Activated naive CD4-positive, alpha-beta T cell treated with anti-CD3 and anti-CD28 coated beads, Interleukin-2, amount 10 ng/mL, durations not matched to agents 7 days and 5 days (primary cell): Measurements from ENCODE around the gene TMEM139.

Source experiments
- CTCF ChIA-PET: fragments of 350-600 bp; sonication (Branson Sonifier 250); formaldehyde crosslinking; loops from one replicate; lab custom pipeline; 2021; ENCODE audit warnings: antibody characterized with exemption; lab: Charles Lee
- DNase-seq: peaks from one replicate; pipeline ENCODE4 v3.0.0-alpha.2; 2020
- H3K27ac Mint-ChIP-seq: one replicate; pipeline ENCODE4 v1.8.0; 2021; ENCODE audit warnings: mild to moderate bottlenecking, moderate library complexity, mixed read lengths
- H3K27me3 Mint-ChIP-seq: one replicate; pipeline ENCODE4 v1.8.0; 2021; ENCODE audit warnings: mild to moderate bottlenecking, mixed read lengths
- H3K36me3 Mint-ChIP-seq: one replicate; pipeline ENCODE4 v1.8.0; 2021; ENCODE audit warnings: mixed read lengths
- H3K4me1 Mint-ChIP-seq: one replicate; pipeline ENCODE4 v1.8.0; 2021; ENCODE audit warnings: mixed read lengths
- H3K4me3 Mint-ChIP-seq: one replicate; pipeline ENCODE4 v1.8.0; 2021; ENCODE audit warnings: mild to moderate bottlenecking, moderate library complexity, mixed read lengths
- H3K9me3 Mint-ChIP-seq: one replicate; pipeline ENCODE4 v1.8.0; 2021; ENCODE audit warnings: mixed read lengths

TMEM139 gene

DNA sequence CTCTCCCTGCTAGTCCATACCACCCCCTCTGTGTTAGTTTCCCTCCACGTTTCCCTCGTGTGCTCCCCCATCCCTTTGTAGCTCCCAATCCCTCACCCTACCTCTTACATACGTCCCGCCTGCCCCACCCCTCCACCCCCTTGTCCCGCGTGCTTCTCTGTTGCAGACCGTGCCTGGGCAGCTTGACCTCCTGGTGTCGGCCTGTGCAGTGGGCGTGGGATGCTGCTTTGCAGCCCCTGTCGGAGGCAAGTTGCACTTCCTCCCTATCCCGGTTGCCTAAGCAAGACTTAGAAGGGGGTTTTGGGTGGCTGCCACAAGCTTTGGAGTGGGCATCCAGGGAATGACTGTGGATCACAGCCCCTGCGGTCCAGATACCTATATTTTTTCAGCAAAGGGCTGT lies 38.9 kb downstream of the TMEM139 start:
- H3K27ac Mint-ChIP-seq = no peak overlapping the region
- CTCF ChIA-PET = no interaction called here
- H3K27me3 Mint-ChIP-seq = peaks cover 33% of the 10 kb centered on the region
- DNase-seq = no peak
- no peaks in the 10 kb centered on the region for H3K36me3 Mint-ChIP-seq
- no peaks in the 10 kb centered on the region for H3K9me3 Mint-ChIP-seq
- peaks cover 21% of the 10 kb centered on the region for H3K4me1 Mint-ChIP-seq
- H3K4me3 Mint-ChIP-seq = no peak overlapping the region

DNA sequence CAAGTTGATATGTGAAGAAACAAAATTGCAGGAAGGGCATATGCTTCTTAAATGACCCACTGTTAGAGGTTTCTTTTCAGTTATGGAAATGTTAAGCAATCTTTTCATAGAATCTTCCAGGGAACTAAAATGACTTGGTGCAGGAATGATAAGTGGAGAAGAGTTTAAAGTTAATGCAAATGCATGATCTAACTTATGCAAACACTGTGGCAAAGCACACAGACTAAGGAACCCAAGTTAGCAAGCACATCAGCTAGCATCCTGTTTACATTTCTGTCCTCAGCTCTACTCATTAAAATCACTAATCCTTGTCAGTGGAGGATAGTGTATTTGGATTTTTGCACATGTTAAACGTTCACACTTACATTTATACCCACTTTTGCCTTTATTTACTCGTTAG lies 40.5 kb downstream of the TMEM139 start:
- Mint-ChIP-seq H3K36me3 (no peaks in the 10 kb centered on the region), H3K4me1 (peaks cover 21% of the 10 kb centered on the region), H3K9me3 (no peaks in the 10 kb centered on the region), H3K27me3 (peaks cover 19% of the 10 kb centered on the region), H3K4me3 (no peak overlapping the region), H3K27ac (peak overlapping the region; percentile 77)
- CTCF ChIA-PET = interaction anchor here (0.9 to 1.5 kb wide), 4 partner anchors 12 to 85 kb away, joined by 3 to 6 read pairs (median 4); no protein-coding TSS in a partner anchor
- DNase-seq = no peak

DNA sequence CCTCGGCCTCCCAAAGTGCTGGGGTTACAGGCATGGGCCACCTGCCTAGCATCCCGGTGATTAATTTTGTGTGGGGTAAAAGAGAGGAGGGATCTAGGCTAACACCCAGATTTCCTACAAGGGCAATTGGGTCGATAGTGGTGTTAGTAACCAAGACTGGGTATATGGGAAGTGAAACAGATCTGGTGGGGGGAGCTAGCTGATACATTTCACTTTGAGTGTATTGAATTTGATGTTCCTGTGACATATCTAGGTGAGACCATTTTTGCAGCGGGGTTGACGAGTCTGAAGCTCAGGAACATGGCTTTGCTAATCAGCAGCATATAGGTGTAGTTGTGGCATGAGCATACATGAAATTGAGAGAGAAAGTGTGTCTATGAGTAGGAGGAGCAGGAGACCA lies 43.1 kb downstream of the TMEM139 start:
- DNase-seq = no peak
- Mint-ChIP-seq H3K9me3 (no peaks in the 10 kb centered on the region), H3K27me3 (peaks cover 23% of the 10 kb centered on the region), H3K36me3 (no peaks in the 10 kb centered on the region), H3K4me3 (no peak overlapping the region), H3K27ac (no peak overlapping the region), H3K4me1 (peaks cover 21% of the 10 kb centered on the region)
- CTCF ChIA-PET = interaction anchor here (0.6 to 1.0 kb wide), 2 partner anchors 69 to 87 kb away, joined by 3 to 7 read pairs; no protein-coding TSS in a partner anchor

DNA sequence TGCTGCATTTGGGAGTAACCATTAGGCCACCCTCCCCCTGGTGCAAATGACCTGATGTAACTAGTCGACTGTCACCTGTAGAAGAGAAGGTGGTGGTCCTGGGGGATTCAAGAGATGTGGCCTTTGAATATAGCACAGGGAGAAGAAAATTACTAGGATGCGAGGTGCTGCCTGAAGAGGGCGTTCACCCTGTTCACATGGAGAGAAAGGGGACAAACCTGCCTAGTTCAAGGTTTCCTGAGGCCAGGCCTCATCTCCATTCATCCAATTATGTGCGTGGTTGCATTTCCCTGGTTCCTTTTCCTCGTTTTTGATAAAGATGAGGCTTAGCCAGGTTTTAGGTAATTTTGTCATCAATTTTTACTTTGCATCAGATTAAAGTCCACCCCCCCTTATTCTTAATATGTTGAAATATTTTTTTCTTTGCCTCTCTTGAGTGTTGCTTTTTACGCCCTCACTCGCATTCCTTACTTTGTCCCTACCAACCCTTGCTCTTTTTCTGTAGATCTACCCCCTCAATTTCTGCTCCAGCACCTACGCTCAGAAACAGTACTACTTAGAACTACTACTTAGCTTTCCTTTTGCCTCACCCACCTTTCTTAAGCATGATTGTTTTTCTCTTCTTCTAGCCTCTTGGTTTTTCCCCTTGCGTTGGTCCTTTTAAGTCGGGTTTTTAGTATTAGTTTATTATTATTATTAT lies 44.9 kb downstream of the TMEM139 start:
- no peaks in the 10 kb centered on the region for H3K36me3 Mint-ChIP-seq
- no peak overlapping the region for H3K4me3 Mint-ChIP-seq
- no peak for DNase-seq
- peaks cover 24% of the 10 kb centered on the region for H3K27me3 Mint-ChIP-seq
- H3K9me3 Mint-ChIP-seq = no peaks in the 10 kb centered on the region
- CTCF ChIA-PET = interaction anchor here (0.7 to 1.5 kb wide), 2 partner anchors 13 to 154 kb away, joined by 3 to 5 read pairs; no protein-coding TSS in a partner anchor
- peaks cover 17% of the 10 kb centered on the region for H3K4me1 Mint-ChIP-seq
- H3K27ac Mint-ChIP-seq = no peak overlapping the region

DNA sequence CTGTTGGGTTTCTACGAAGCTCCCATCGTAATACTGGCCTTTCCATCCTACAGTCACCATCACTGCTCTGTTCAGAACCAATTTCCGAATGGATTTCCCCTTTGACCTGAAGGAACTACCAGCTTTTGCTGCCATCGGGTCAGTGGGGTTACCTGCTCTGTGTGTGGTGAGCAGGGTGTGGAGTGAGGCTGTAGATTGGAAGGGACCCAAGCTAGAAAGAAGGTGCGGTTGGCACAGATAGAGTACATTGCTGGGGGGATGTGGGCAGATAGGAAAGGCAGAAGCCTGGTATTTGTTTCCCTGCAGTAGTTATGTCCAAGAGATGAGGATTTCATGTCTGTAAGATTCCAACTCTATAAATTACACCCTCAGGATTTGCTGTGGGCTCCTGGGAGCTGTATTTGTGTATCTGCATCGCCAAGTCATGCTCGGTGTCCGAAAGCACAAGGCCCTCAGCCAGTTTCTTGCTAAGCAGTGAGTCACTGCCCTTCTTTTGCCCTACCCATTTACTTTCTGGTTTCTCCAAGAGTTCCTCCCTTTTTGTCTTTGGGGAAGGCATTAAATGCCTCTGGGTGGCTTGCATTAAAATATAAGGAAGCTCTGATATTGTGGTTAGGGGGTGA lies 46.5 kb downstream of the TMEM139 start:
- Mint-ChIP-seq H3K27ac (no peak overlapping the region), H3K27me3 (peaks cover 32% of the 10 kb centered on the region), H3K9me3 (no peaks in the 10 kb centered on the region), H3K36me3 (no peaks in the 10 kb centered on the region), H3K4me1 (peaks cover under 1% of the 10 kb centered on the region), H3K4me3 (no peak overlapping the region)
- no peak for DNase-seq
- CTCF ChIA-PET = interaction anchor here (1.1 to 1.6 kb wide), 3 partner anchors 11 to 85 kb away, joined by 4 to 6 read pairs (median 5); no protein-coding TSS in a partner anchor

DNA sequence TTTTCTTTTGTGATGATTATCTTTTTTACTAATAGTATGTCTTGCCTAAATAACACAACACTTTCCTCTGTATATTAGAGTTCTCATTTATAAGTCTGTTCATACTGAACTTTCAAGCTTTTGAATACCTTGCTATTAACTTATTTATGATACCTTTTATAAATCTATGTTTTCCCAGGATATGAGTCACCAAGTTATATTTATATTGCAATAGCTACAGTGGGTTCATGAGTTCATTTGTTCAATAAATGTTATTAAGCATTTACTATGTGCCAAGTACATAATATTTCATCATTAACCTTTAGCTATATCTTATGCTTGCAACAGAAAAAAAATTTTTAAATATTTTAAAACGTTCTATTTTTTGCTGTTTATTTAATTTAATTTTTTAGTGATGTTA lies 49.5 kb downstream of the TMEM139 start:
- Mint-ChIP-seq H3K27ac (no peak overlapping the region), H3K4me1 (no peaks in the 10 kb centered on the region), H3K9me3 (no peaks in the 10 kb centered on the region), H3K4me3 (no peak overlapping the region), H3K36me3 (no peaks in the 10 kb centered on the region), H3K27me3 (peaks cover 49% of the 10 kb centered on the region)
- CTCF ChIA-PET = interaction anchor here (0.8 to 4.2 kb wide), 4 partner anchors 11 to 83 kb away, joined by 3 to 19 read pairs (median 3); no protein-coding TSS in a partner anchor
- no peak for DNase-seq

DNA sequence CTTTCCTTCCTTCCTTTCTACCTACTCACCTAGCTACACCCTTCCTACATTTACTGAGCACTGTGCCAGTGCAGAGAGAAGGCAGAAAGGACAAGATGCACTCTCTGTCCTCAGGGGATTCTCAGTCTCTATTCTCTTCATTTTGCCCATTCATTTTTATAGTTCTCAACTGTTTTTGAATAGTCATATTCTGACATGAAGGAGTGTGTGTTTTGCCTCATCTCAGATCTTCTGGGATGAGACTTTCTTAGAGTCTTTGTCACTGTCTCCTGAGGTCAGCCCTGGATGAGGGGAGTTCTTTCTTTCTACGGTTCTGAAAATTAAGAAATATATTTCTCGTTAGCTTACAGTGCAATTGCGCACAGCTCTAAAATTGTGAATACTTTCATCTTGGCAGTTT lies 52.5 kb downstream of the TMEM139 start:
- Mint-ChIP-seq H3K36me3 (no peaks in the 10 kb centered on the region), H3K27me3 (peaks cover 49% of the 10 kb centered on the region), H3K4me1 (no peaks in the 10 kb centered on the region), H3K27ac (no peak overlapping the region), H3K9me3 (no peaks in the 10 kb centered on the region), H3K4me3 (no peak overlapping the region)
- CTCF ChIA-PET = interaction anchor here (0.9 to 4.2 kb wide), 4 partner anchors 8 to 43 kb away, joined by 3 to 19 read pairs (median 4); no protein-coding TSS in a partner anchor
- DNase-seq = no peak
